ENCODE data around the gene EXOC6.
A peak's percentile ranks its signal among the peaks of the same experiment; 100 is the strongest.

Gene EXOC6

GRCh38 chr10:93075369-93076221 is 227.3 kb downstream of the EXOC6 start:
- TF ChIP-seq ZNF565 (CRISPR knock-in tag; conservative IDR thresholded peaks at IDR 0.05; ENCODE audit: low read depth) (no peak), ARNTL (CRISPR knock-in tag; IDR thresholded peaks at IDR 0.05; ENCODE audit: borderline replicate concordance, low read depth) (no peak), BACH2 (CRISPR knock-in tag; IDR thresholded peaks at IDR 0.05; ENCODE audit: borderline replicate concordance) (no peak)
- ATAC-seq: no peak

- no peak for TF ChIP-seq CREB5 (CRISPR knock-in tag; IDR thresholded peaks at IDR 0.05; ENCODE audit: low read depth)
- no peak for TF ChIP-seq ZNF8 (CRISPR knock-in tag; IDR thresholded peaks at IDR 0.05)
- no peak for TF ChIP-seq ZNF565 (CRISPR knock-in tag; conservative IDR thresholded peaks at IDR 0.05; ENCODE audit: low read depth)
- no peak for TF ChIP-seq PPARA (CRISPR knock-in tag; IDR thresholded peaks at IDR 0.05; ENCODE audit: borderline replicate concordance)
- no peak for TF ChIP-seq ZFP30 (CRISPR knock-in tag; IDR thresholded peaks at IDR 0.05)
- no peak for TF ChIP-seq POU6F1 (CRISPR knock-in tag; IDR thresholded peaks at IDR 0.05; ENCODE audit: borderline replicate concordance, low read depth)
- TF ChIP-seq CSRNP3 (CRISPR knock-in tag; IDR thresholded peaks at IDR 0.05): no peak
- TF ChIP-seq ESRRG (CRISPR knock-in tag; IDR thresholded peaks at IDR 0.05): no peak
- no peak for TF ChIP-seq ZNF70 (CRISPR knock-in tag; IDR thresholded peaks at IDR 0.05)
- TF ChIP-seq ARNTL (CRISPR knock-in tag; IDR thresholded peaks at IDR 0.05; ENCODE audit: borderline replicate concordance, low read depth): no peak
- TF ChIP-seq ZC3H10 (CRISPR knock-in tag; IDR thresholded peaks at IDR 0.05): no peak
- ATAC-seq: no peak
Measured at GRCh38 chr10:93076871-93077270, 228.6 kb downstream of the EXOC6 start.

GRCh38 chr10:93077860-93078337 is 229.6 kb downstream of the EXOC6 start:
- ATAC-seq: no peak
- TF ChIP-seq ZFP30 (CRISPR knock-in tag; IDR thresholded peaks at IDR 0.05): peak; percentile 39; the same call in 1 of the 2 replicates
- TF ChIP-seq PATZ1 (CRISPR knock-in tag; IDR thresholded peaks at IDR 0.05; ENCODE audit: borderline replicate concordance): no peak
- peak; percentile 27; the same call in 1 of the 2 replicates for TF ChIP-seq PPARA (CRISPR knock-in tag; IDR thresholded peaks at IDR 0.05; ENCODE audit: borderline replicate concordance)
- peak; percentile 28; the same call in 1 of the 2 replicates for TF ChIP-seq TCF4 (CRISPR knock-in tag; IDR thresholded peaks at IDR 0.05; ENCODE audit: borderline replicate concordance)
- TF ChIP-seq CSRNP3 (CRISPR knock-in tag; IDR thresholded peaks at IDR 0.05): no peak
- peak; percentile 77; the same call in 1 of the 2 replicates for TF ChIP-seq GLIS3 (CRISPR knock-in tag; IDR thresholded peaks at IDR 0.05)
- TF ChIP-seq ZNF565 (CRISPR knock-in tag; conservative IDR thresholded peaks at IDR 0.05; ENCODE audit: low read depth): no peak
- no peak for TF ChIP-seq OSR1 (CRISPR knock-in tag; IDR thresholded peaks at IDR 0.05)

GRCh38 chr10:93079663-93080349 is 231.5 kb downstream of the EXOC6 start:
- peak; percentile 36 for ATAC-seq
- peak; percentile 59 for TF ChIP-seq ZFP30 (CRISPR knock-in tag; IDR thresholded peaks at IDR 0.05)
- TF ChIP-seq ZC3H10 (CRISPR knock-in tag; IDR thresholded peaks at IDR 0.05): no peak
- peak; percentile 23; the same call in 1 of the 2 replicates for TF ChIP-seq CREB5 (CRISPR knock-in tag; IDR thresholded peaks at IDR 0.05; ENCODE audit: low read depth)
- peak; percentile 23 for TF ChIP-seq TCF4 (CRISPR knock-in tag; IDR thresholded peaks at IDR 0.05; ENCODE audit: borderline replicate concordance)
- TF ChIP-seq ZNF565 (CRISPR knock-in tag; conservative IDR thresholded peaks at IDR 0.05; ENCODE audit: low read depth): no peak
- TF ChIP-seq SNAI2 (CRISPR knock-in tag; IDR thresholded peaks at IDR 0.05): no peak
- TF ChIP-seq CSDC2 (CRISPR knock-in tag; IDR thresholded peaks at IDR 0.05): no peak
- TF ChIP-seq ESRRG (CRISPR knock-in tag; IDR thresholded peaks at IDR 0.05): no peak; the same call in 1 of the 2 replicates
- no peak for TF ChIP-seq OSR1 (CRISPR knock-in tag; IDR thresholded peaks at IDR 0.05)
- TF ChIP-seq ZFP3 (CRISPR knock-in tag; IDR thresholded peaks at IDR 0.05): no peak
- TF ChIP-seq TOX (CRISPR knock-in tag; IDR thresholded peaks at IDR 0.05; ENCODE audit: borderline replicate concordance): no peak
- TF ChIP-seq ISL1 (CRISPR knock-in tag; IDR thresholded peaks at IDR 0.05): no peak
- TF ChIP-seq RARB (CRISPR knock-in tag; IDR thresholded peaks at IDR 0.05): no peak
- peak; percentile 56; the same call in 1 of the 2 replicates for TF ChIP-seq ARNTL (CRISPR knock-in tag; IDR thresholded peaks at IDR 0.05; ENCODE audit: borderline replicate concordance, low read depth)
- TF ChIP-seq GLIS3 (CRISPR knock-in tag; IDR thresholded peaks at IDR 0.05): peak; percentile 94

Data from SK-N-SH treated with all-trans-retinoic acid at 6 μM for 48 hours (cell line).